H1 (cell line): ENCODE data around the gene FGF23. TPM values are rescaled to one million over a fixed set of nuclear protein-coding genes. Genes with fewer than 3 reads are reported as not detected.

Experiments used
- CTCF ChIA-PET: fragments of 300-600 bp; sonication (Branson Sonifier 250); formaldehyde crosslinking; loops from one replicate; lab custom pipeline; 2021; ENCODE audit not compliant: partially characterized antibody; lab: Charles Lee
- POLR2A ChIA-PET: fragments of 300-600 bp; sonication (Branson Sonifier 250); formaldehyde crosslinking; loops from one replicate; lab custom pipeline; 2021; ENCODE audit warnings: inconsistent platforms; ENCODE audit not compliant: partially characterized antibody; lab: Charles Lee
- DNase-seq, 2 experiments: peaks; one replicate each; pipeline versions ENCODE4 v3.0.0 to v3.0.0-alpha.2; 2010 to 2022; ENCODE audit warnings: low spot score in 2 of 2, low read depth in 1 of 2, mixed read lengths in 1 of 2
- FAIRE-seq: peaks from 2 replicates; lab custom pipeline; 2011; peaks lifted over from hg19 to GRCh38; lab: Jason Lieb, UNC
- H2AFZ ChIP-seq: 2 replicates; pipeline ENCODE4 v1.8.1; 2012; ENCODE audit warnings: low read length, inconsistent platforms
- H2AK5ac ChIP-seq: 2 replicates; pipeline ENCODE4 v1.6.1; 2013; ENCODE audit warnings: low read depth, low read length
- H2BK120ac ChIP-seq: replicated peaks from 2 replicates; pipeline ENCODE3; 2013; ENCODE audit warnings: low read depth, low read length, inconsistent platforms
- H2BK12ac ChIP-seq: 2 replicates; pipeline ENCODE4 v1.6.1; 2013; ENCODE audit warnings: low read depth, low read length
- H2BK15ac ChIP-seq: 2 replicates; pipeline ENCODE4 v1.6.1; 2013; ENCODE audit warnings: low read length
- H2BK20ac ChIP-seq: 2 replicates; pipeline ENCODE4 v1.6.1; 2013; ENCODE audit warnings: low read length
- H2BK5ac ChIP-seq: 2 replicates; pipeline ENCODE4 v1.6.1; 2013; ENCODE audit warnings: low read depth, low read length
- H3K14ac ChIP-seq: 2 replicates; pipeline ENCODE4 v1.6.1; 2013; ENCODE audit warnings: inconsistent platforms; ENCODE audit not compliant: insufficient read length
- H3K18ac ChIP-seq: 2 replicates; pipeline ENCODE4 v1.6.1; 2013; ENCODE audit warnings: low read length; ENCODE audit errors: extremely low read depth
- H3K23ac ChIP-seq: 2 replicates; pipeline ENCODE4 v1.6.1; 2013; ENCODE audit warnings: inconsistent platforms; ENCODE audit not compliant: insufficient read length
- H3K23me2 ChIP-seq: 2 replicates; pipeline ENCODE4 v1.6.1; 2013; ENCODE audit warnings: low read depth, low read length
- H3K27ac ChIP-seq: 2 replicates; pipeline ENCODE4 v1.6.1; 2011; ENCODE audit warnings: low read depth, low read length, inconsistent platforms
- H3K27me3 ChIP-seq, 4 experiments: replicated peaks in 1 of 4; 1 replicate in 1 of 4; 2 replicates in 3 of 4; pipeline versions ENCODE4 v1.6.1 to v1.8.1; 2011 to 2013; ENCODE audit warnings: low read length in 3 of 4, mild to moderate bottlenecking in 3 of 4, inconsistent platforms in 2 of 4, mixed read lengths in 2 of 4, moderate library complexity in 1 of 4; ENCODE audit not compliant: control insufficient read depth in 3 of 4, insufficient read depth in 3 of 4; ENCODE audit errors: extremely low read depth in 1 of 4
- H3K36me3 ChIP-seq, 4 experiments: 2 replicates each; pipeline versions ENCODE4 v1.6.1 to v1.8.1; 2011 to 2013; ENCODE audit warnings: mild to moderate bottlenecking in 4 of 4, low read length in 3 of 4, moderate library complexity in 2 of 4, control low read depth in 1 of 4, inconsistent platforms in 1 of 4; ENCODE audit not compliant: insufficient read depth in 4 of 4, control insufficient read depth in 2 of 4
- H3K4ac ChIP-seq: replicated peaks from 2 replicates; pipeline ENCODE3; 2013; ENCODE audit warnings: low read length, low read depth, mixed read lengths, inconsistent platforms; ENCODE audit not compliant: insufficient read length
- H3K4me1 ChIP-seq, 4 experiments: replicated peaks in 1 of 4; 1 replicate in 1 of 4; 2 replicates in 3 of 4; pipeline versions ENCODE4 v1.6.1 to v1.8.1; 2011 to 2013; ENCODE audit warnings: low read length in 3 of 4, inconsistent platforms in 2 of 4, mixed read lengths in 1 of 4; ENCODE audit not compliant: insufficient read depth in 4 of 4, control insufficient read depth in 3 of 4
- H3K4me2 ChIP-seq, 2 experiments: 2 replicates each; pipeline versions ENCODE4 v1.6.1 to v1.8.1; 2011 to 2013; ENCODE audit warnings: low read depth in 2 of 2, low read length in 2 of 2, control low read depth in 1 of 2, inconsistent platforms in 1 of 2, mild to moderate bottlenecking in 1 of 2; ENCODE audit not compliant: insufficient read depth in 1 of 2
- H3K4me3 ChIP-seq, 4 experiments: fragments of 200-600, 300-600 bp in 1 of 4; sonication (generic), shearing (Covaris generic), sonication (Bioruptor Twin) in 1 of 4; 2 replicates each; pipeline versions ENCODE4 v1.5.1 to v1.8.1; 2011 to 2016; ENCODE audit warnings: low read length in 4 of 4, low read depth in 3 of 4, control low read depth in 2 of 4, inconsistent platforms in 2 of 4, mild to moderate bottlenecking in 2 of 4, mixed read lengths in 1 of 4, moderate library complexity in 1 of 4; ENCODE audit not compliant: insufficient read depth in 2 of 4; ENCODE audit errors: extremely low read depth in 1 of 4
- H3K56ac ChIP-seq: replicated peaks from 2 replicates; pipeline ENCODE3; 2013; ENCODE audit warnings: low read depth, mild to moderate bottlenecking, mixed read lengths, low read length, inconsistent platforms; ENCODE audit not compliant: insufficient read length
- H3K79me1 ChIP-seq: 2 replicates; pipeline ENCODE4 v1.6.1; 2013; ENCODE audit warnings: low read depth, low read length, control low read depth
- H3K79me2 ChIP-seq, 2 experiments: 2 replicates each; pipeline versions ENCODE4 v1.6.1 to v1.8.1; 2012 to 2013; ENCODE audit warnings: low read length in 2 of 2, mild to moderate bottlenecking in 2 of 2, inconsistent platforms in 1 of 2; ENCODE audit not compliant: insufficient read depth in 2 of 2, control insufficient read depth in 1 of 2
- H3K9ac ChIP-seq, 4 experiments: replicated peaks in 1 of 4; 1 replicate in 1 of 4; 2 replicates in 3 of 4; pipeline versions ENCODE4 v1.6.1 to v1.8.1; 2011 to 2013; ENCODE audit warnings: low read depth in 3 of 4, low read length in 3 of 4, control low read depth in 2 of 4, mild to moderate bottlenecking in 2 of 4, moderate library complexity in 2 of 4, inconsistent platforms in 1 of 4; ENCODE audit errors: extremely low read depth in 1 of 4
- H3K9me3 ChIP-seq, 2 experiments: 2 replicates each; pipeline versions ENCODE4 v1.6.1 to v1.8.1; 2012 to 2013; ENCODE audit warnings: mild to moderate bottlenecking in 2 of 2, moderate library complexity in 2 of 2, control low read depth in 1 of 2, inconsistent platforms in 1 of 2, low read depth in 1 of 2, low read length in 1 of 2, mixed read lengths in 1 of 2; ENCODE audit not compliant: insufficient read depth in 2 of 2
- H4K20me1 ChIP-seq, 2 experiments: replicated peaks in 1 of 2; 2 replicates each; pipeline versions ENCODE3 to v1.8.1; 2011 to 2013; ENCODE audit warnings: inconsistent platforms in 2 of 2, low read length in 2 of 2, mild to moderate bottlenecking in 1 of 2; ENCODE audit not compliant: insufficient read depth in 2 of 2, control insufficient read depth in 1 of 2
- H4K5ac ChIP-seq: 2 replicates; pipeline ENCODE4 v1.6.1; 2013; ENCODE audit warnings: low read length, low read depth, mixed read lengths, inconsistent platforms; ENCODE audit not compliant: insufficient read length
- H4K8ac ChIP-seq: 2 replicates; pipeline ENCODE4 v1.8.0; 2013; ENCODE audit warnings: mild to moderate bottlenecking, moderate library complexity, low read length, inconsistent platforms; ENCODE audit not compliant: insufficient read depth; ENCODE audit errors: extremely low read depth
- H4K91ac ChIP-seq: replicated peaks from 2 replicates; pipeline ENCODE3; 2013; ENCODE audit warnings: low read length, mixed read lengths, inconsistent platforms; ENCODE audit not compliant: insufficient read length
- ATF3 ChIP-seq: IDR thresholded peaks from 2 replicates; pipeline ENCODE4 v1.6.1; 2011; ENCODE audit warnings: low read depth, mild to moderate bottlenecking, low read length; ENCODE audit not compliant: insufficient read depth
- BACH1 ChIP-seq: IDR thresholded peaks from 2 replicates; pipeline ENCODE4 v1.6.1; 2012; ENCODE audit warnings: low read length, improper control_type of control experiment
- CEBPB ChIP-seq: IDR thresholded peaks from 2 replicates; pipeline ENCODE4 v1.6.1; 2012; ENCODE audit warnings: low read depth, low read length
- HDAC2 ChIP-seq, 2 experiments: fragments of 300-600 bp in 1 of 2; sonication (generic) in 1 of 2; IDR thresholded peaks; 2 replicates each; pipeline ENCODE4 v1.6.1; 2011 to 2012; ENCODE audit warnings: low read depth in 2 of 2, low read length in 2 of 2, mild to moderate bottlenecking in 2 of 2, moderate library complexity in 2 of 2, borderline replicate concordance in 1 of 2, inconsistent platforms in 1 of 2
- SP2 ChIP-seq: IDR thresholded peaks from 2 replicates; pipeline ENCODE4 v1.6.1; 2012; ENCODE audit warnings: mild to moderate bottlenecking, low read length, inconsistent platforms
- TBP ChIP-seq: IDR thresholded peaks from 2 replicates; pipeline ENCODE4 v1.6.1; 2011; ENCODE audit warnings: low read depth, low read length, improper control_type of control experiment
- WGBS, 2 experiments: shearing (Covaris generic) in 1 of 2; methylation state at CpG; one replicate each; pipeline versions ENCODE4 v1.1.6 to v1.1.7; 2013 to 2015; ENCODE audit warnings: low lambda C conversion rate in 2 of 2, mixed read lengths in 2 of 2, inconsistent platforms in 1 of 2, low coverage in 1 of 2, missing lambda C conversion rate in 1 of 2; ENCODE audit not compliant: insufficient replicate concordance in 2 of 2, insufficient coverage in 1 of 2, insufficient read length in 1 of 2; ENCODE audit errors: extremely low coverage in 1 of 2, missing lambda C conversion rate in 1 of 2; 5-methylcytosine and 5-hydroxymethylcytosine counted together
- polyA plus RNA-seq, 7 experiments: library from polyadenylated mRNA; depleted of rRNA in 3 of 7; stranded (reverse) in 5 of 7; unstranded in 2 of 7; fragments of >200 nt in 5 of 7; fragments of 200-250 nt in 2 of 7; gene quantifications; 1 replicate in 5 of 7; 2 replicates in 1 of 7; 4 replicates in 1 of 7; pipeline versions ENCODE4 v1.2.1 to v1.2.3, GENCODE V29; 2011 to 2013; ENCODE audit warnings: missing spikeins in 2 of 7, mixed read lengths in 2 of 7
- total RNA-seq: library from RNA; stranded (reverse); fragmentation: NEBNext Ultra II Directional; extraction: Animal tissue kit (Norgen Biotek cat#: 25700); gene quantifications from 2 replicates; pipeline ENCODE4 v1.2.1, GENCODE V29; 2021

The FGF23 gene
- total and polyA plus RNA-seq, 2 of the 8 experiments (the other 6 are each of a cell fraction or from before 2014, with no cell fraction given), result 0.35 to 0.67 TPM

GRCh38 chr12:4378772-4379171 is 740 bp downstream of the FGF23 start:
- no peak for DNase-seq
- Histone ChIP-seq H3K9me3 (no peaks in the 10 kb centered on the region), H3K56ac (no peak overlapping the region), H3K18ac (no peak overlapping the region), H2BK15ac (no peak overlapping the region), H2BK12ac (no peak overlapping the region), H3K79me2 (no peaks in the 10 kb centered on the region)
- TF ChIP-seq ATF3 (no peak), HDAC2 (IDR thresholded peaks at IDR 0.05; ENCODE audit: borderline replicate concordance in 1 of 2, low read depth in 2 of 2, low read length in 2 of 2) (no peak), BACH1 (no peak), TBP (no peak), CEBPB (no peak), SP2 (no peak)
- TF ChIP-seq, all 59 proteins: peak for 0
- no peak overlapping the region for H2BK20ac ChIP-seq
- no peak overlapping the region; a peak in 1 of 7 replicates for H3K9ac ChIP-seq
- H3K27me3 ChIP-seq, result 0 out of 7 replicates have a peak, but pooled peaks cover 0 to 1% (median 0%) of the 10 kb centered on the region in 4 experiments
- H2BK120ac ChIP-seq, result no peak overlapping the region
- no peak overlapping the region for H4K5ac ChIP-seq
- H3K4me2 ChIP-seq, result peak overlapping the region in 1 of 2 experiments; percentile 36; a peak in 1 of 4 replicates
- no peak overlapping the region for H3K4ac ChIP-seq
- H4K8ac ChIP-seq, result no peak overlapping the region
- no peaks in the 10 kb centered on the region for H3K79me1 ChIP-seq
- peaks cover 0 to 6% (median 4%) of the 10 kb centered on the region in 4 experiments; a peak in 4 of 7 replicates for H3K4me1 ChIP-seq
- no peak overlapping the region for H3K23ac ChIP-seq
- FAIRE-seq, result no peak
- peaks cover 4% of the 10 kb centered on the region; the same call in 1 of the 2 replicates for H3K23me2 ChIP-seq
- 83% methylated on average over 1 of the region's 1 CpG; no CpG with 5 or more reads in 1 of the 2 experiments for WGBS, 2 experiments
- POLR2A ChIA-PET, result interaction anchor here (1.3 to 1.4 kb wide), 3 partner anchors 9 to 38 kb away, joined by 3 read pairs; no protein-coding TSS in a partner anchor
- no peak overlapping the region for H2BK5ac ChIP-seq
- no peaks in the 10 kb centered on the region for H4K20me1 ChIP-seq
- H2AFZ ChIP-seq, result peak overlapping the region; percentile 100
- no peaks in the 10 kb centered on the region for H3K36me3 ChIP-seq
- no peak overlapping the region for H3K4me3 ChIP-seq
- no peak overlapping the region for H3K14ac ChIP-seq
- CTCF ChIA-PET, result interaction anchor here (0.6 to 1.6 kb wide), 3 partner anchors 24 to 181 kb away, joined by 3 to 4 read pairs (median 3); no protein-coding TSS in a partner anchor
- H4K91ac ChIP-seq, result no peak overlapping the region
- no peak overlapping the region for H3K27ac ChIP-seq
- no peak overlapping the region for H2AK5ac ChIP-seq
